GM12874 (cell line): ENCODE results near the gene ALDOB.

Experiments used
- TF ChIP-seq, protein P1 (sequence below): IDR thresholded peaks from 2 replicates; pipeline ENCODE4 v1.5.1; 2011; ENCODE audit warnings: low read depth, mild to moderate bottlenecking, control low read depth, low read length, moderate library complexity; ENCODE audit not compliant: insufficient read depth

ALDOB gene

GRCh38 chr9:101477736-101478135 lies 42.2 kb upstream of the ALDOB start:
- TF ChIP-seq, protein P1, sequence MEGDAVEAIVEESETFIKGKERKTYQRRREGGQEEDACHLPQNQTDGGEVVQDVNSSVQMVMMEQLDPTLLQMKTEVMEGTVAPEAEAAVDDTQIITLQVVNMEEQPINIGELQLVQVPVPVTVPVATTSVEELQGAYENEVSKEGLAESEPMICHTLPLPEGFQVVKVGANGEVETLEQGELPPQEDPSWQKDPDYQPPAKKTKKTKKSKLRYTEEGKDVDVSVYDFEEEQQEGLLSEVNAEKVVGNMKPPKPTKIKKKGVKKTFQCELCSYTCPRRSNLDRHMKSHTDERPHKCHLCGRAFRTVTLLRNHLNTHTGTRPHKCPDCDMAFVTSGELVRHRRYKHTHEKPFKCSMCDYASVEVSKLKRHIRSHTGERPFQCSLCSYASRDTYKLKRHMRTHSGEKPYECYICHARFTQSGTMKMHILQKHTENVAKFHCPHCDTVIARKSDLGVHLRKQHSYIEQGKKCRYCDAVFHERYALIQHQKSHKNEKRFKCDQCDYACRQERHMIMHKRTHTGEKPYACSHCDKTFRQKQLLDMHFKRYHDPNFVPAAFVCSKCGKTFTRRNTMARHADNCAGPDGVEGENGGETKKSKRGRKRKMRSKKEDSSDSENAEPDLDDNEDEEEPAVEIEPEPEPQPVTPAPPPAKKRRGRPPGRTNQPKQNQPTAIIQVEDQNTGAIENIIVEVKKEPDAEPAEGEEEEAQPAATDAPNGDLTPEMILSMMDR = no peak

- TF ChIP-seq, protein P1 = no peak
Observed at GRCh38 chr9:101477214-101477613, 41.6 kb upstream of the ALDOB start.

- TF ChIP-seq, protein P1 = no peak
Observed at GRCh38 chr9:101476576-101477208, 41.1 kb upstream of the ALDOB start.

DNA sequence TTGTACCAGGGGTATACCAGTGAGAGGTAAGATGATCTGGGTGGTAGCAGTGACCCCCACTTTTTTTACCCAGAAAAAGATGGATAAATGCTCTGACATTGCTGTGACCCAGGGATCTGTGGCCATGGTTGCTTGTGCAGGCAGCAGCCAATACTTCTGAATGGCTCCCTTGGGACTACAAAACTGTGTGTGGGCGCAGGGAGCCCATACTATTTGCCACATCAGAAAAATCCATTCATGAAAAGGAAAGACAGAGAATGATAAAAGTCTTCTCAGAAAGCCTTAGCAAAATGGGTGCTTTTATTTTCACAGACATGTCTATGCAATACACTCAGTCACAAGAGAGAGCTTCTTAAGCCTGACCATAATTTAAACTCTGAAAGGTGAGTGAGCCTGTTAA lies 37.3 kb upstream of the ALDOB start:
- TF ChIP-seq, protein P1 = no peak

DNA sequence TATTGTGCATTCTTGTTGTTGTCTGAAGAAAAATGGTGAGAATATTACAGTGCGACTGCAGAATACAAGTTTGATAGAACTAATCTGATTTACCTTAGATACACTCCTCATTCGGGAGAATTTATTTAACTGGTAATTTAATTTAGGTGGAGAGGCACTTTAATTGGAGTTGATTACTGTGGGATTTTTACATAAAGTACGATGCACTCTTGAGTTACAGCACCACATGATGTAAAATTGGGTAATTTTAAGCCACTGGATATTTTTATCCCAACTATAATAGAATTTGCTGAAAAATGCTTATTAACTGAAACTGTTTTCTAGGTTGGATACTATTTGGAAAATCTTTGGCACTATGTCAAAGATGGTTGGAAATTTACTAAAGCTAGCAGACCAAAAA lies 35.4 kb upstream of the ALDOB start:
- TF ChIP-seq, protein P1 = no peak

- TF ChIP-seq, protein P1 = no peak
Observed at GRCh38 chr9:101470021-101470420, 34.4 kb upstream of the ALDOB start.

DNA sequence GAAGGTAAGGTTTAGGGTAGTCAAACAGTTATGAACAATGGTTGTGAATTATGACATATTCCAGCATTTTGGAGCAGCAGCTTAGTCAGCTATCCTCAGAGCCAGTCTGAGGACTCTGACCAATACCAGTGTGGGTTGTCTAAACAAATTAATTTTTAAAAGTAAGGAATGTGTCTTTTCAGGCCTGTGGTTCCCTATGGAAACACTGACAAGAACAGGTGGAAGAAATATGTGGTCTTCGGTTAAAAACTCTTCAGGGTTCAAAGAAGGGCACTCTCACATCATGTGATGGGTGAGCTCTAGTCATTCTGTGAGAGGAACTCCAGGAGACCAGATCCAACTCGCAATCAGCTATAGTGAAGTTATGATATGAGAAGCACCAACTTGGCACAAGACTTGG lies 33.5 kb upstream of the ALDOB start:
- TF ChIP-seq, protein P1 = no peak
